Measurements from ENCODE around the gene GPAM. TPM values are rescaled to one million over a fixed set of nuclear protein-coding genes. Genes with fewer than 3 reads are reported as not detected.

Gene GPAM
- total RNA-seq, 4 donors from 2014 or later = 2.4 to 4.4 (median 4.1) TPM

GRCh38 chr10:112182784-112183328 is 709 bp downstream of the GPAM start:
- TF ChIP-seq POLR2A (IDR thresholded peaks at IDR 0.05) (no peak), CTCF (IDR thresholded peaks at IDR 0.05) (no peak)
- intact Hi-C loops (cut with DNase I) = no loop called here
- Histone ChIP-seq H3K27me3 (no peaks in the 10 kb centered on the region), H3K4me1 (peaks cover 0 to 25% (median 5%) of the 10 kb centered on the region in 3 donors), H3K9me3 (no peaks in the 10 kb centered on the region), H3K4me3 (peak overlapping the region; percentile 64 to 89 (median 81)), H3K36me3 (peaks cover 0 to 31% (median 0%) of the 10 kb centered on the region in 3 donors), H3K27ac (peak overlapping the region; percentile 80 to 86 (median 81))
- WGBS, 2 donors = 29 to 33% methylated on average over 10 of the region's 10 CpGs
- DNase-seq = no peak

GRCh38 chr10:112177247-112177646 is 6.3 kb downstream of the GPAM start:
- Histone ChIP-seq H3K9me3 (no peaks in the 10 kb centered on the region), H3K4me1 (peaks cover 0 to 6% (median 0%) of the 10 kb centered on the region in 3 donors), H3K27me3 (no peaks in the 10 kb centered on the region), H3K27ac (no peak overlapping the region), H3K4me3 (no peak overlapping the region), H3K36me3 (peaks cover 0 to 87% (median 4%) of the 10 kb centered on the region in 3 donors)
- intact Hi-C loops (cut with DNase I) = no loop called here
- 83% methylated on average over 1 of the region's 1 CpG for WGBS, 2 donors
- no peak for TF ChIP-seq POLR2A (IDR thresholded peaks at IDR 0.05)
- no peak for TF ChIP-seq CTCF (IDR thresholded peaks at IDR 0.05)
- no peak for DNase-seq

- H3K4me3 ChIP-seq = no peak overlapping the region
- H3K36me3 ChIP-seq = peaks cover 0 to 94% (median 4%) of the 10 kb centered on the region in 3 donors
- no peaks in the 10 kb centered on the region for H3K9me3 ChIP-seq
- no peaks in the 10 kb centered on the region for H3K4me1 ChIP-seq
- H3K27me3 ChIP-seq = no peaks in the 10 kb centered on the region
- no peak for DNase-seq
- no peak overlapping the region for H3K27ac ChIP-seq
- WGBS, 2 donors = 89 to 92% methylated on average over 3 of the region's 3 CpGs
- no peak for TF ChIP-seq POLR2A (IDR thresholded peaks at IDR 0.05)
- TF ChIP-seq CTCF (IDR thresholded peaks at IDR 0.05) = no peak
- intact Hi-C loops (cut with DNase I) = no loop called here
Measured at GRCh38 chr10:112176543-112176942, 7.0 kb downstream of the GPAM start.

GRCh38 chr10:112175409-112175808 is 8.2 kb downstream of the GPAM start:
- no peaks in the 10 kb centered on the region for H3K27me3 ChIP-seq
- H3K36me3 ChIP-seq = peaks cover 0 to 100% (median 4%) of the 10 kb centered on the region in 3 donors
- intact Hi-C loops (cut with DNase I) = no loop called here
- no peak overlapping the region for H3K27ac ChIP-seq
- H3K4me3 ChIP-seq = no peak overlapping the region
- H3K4me1 ChIP-seq = no peaks in the 10 kb centered on the region
- no peaks in the 10 kb centered on the region for H3K9me3 ChIP-seq
- DNase-seq = no peak
- TF ChIP-seq POLR2A (IDR thresholded peaks at IDR 0.05) = no peak
- no peak for TF ChIP-seq CTCF (IDR thresholded peaks at IDR 0.05)
- 93 to 97% methylated on average over 8 of the region's 8 CpGs for WGBS, 2 donors

GRCh38 chr10:112173206-112173605 is 10.4 kb downstream of the GPAM start:
- intact Hi-C loops (cut with DNase I) = no loop called here
- Histone ChIP-seq H3K9me3 (no peaks in the 10 kb centered on the region), H3K27me3 (no peaks in the 10 kb centered on the region), H3K36me3 (peaks cover 0 to 100% (median 4%) of the 10 kb centered on the region in 3 donors), H3K4me3 (no peak overlapping the region), H3K4me1 (no peaks in the 10 kb centered on the region), H3K27ac (no peak overlapping the region)
- WGBS, 2 donors = 82 to 91% methylated on average over 4 of the region's 4 CpGs
- TF ChIP-seq CTCF (IDR thresholded peaks at IDR 0.05) (no peak), POLR2A (IDR thresholded peaks at IDR 0.05) (no peak)
- no peak for DNase-seq

All from esophagus squamous epithelium (tissue), 5 donors.